Measurements from ENCODE around the gene GCNT2.

GCNT2 gene

GRCh38 chr6:10535193-10535592 is 14.0 kb downstream of the GCNT2 start:
- Histone ChIP-seq H3K9me3 (ENCODE audit: insufficient read depth, low read length) (no peaks in the 10 kb centered on the region), H3K4me1 (ENCODE audit: insufficient read depth, insufficient read length) (no peaks in the 10 kb centered on the region), H3K27me3 (ENCODE audit: insufficient read depth, insufficient read length) (no peaks in the 10 kb centered on the region), H3K36me3 (ENCODE audit: insufficient read depth, insufficient read length, low read length) (no peaks in the 10 kb centered on the region), H3K4me3 (ENCODE audit: insufficient read length, low read depth) (no peak overlapping the region), H3K9ac (ENCODE audit: insufficient read length, low read depth) (no peak overlapping the region)
- no peak for DNase-seq (ENCODE audit: low read depth, low spot score)
- no peak for TF ChIP-seq SUZ12 (IDR thresholded peaks at IDR 0.05; ENCODE audit: extremely low read depth, insufficient read depth, insufficient read length)
- TF ChIP-seq ZNF274 (IDR thresholded peaks at IDR 0.05; ENCODE audit: low read depth, low read length) = no peak
- TF ChIP-seq YY1 (IDR thresholded peaks at IDR 0.05; ENCODE audit: insufficient read depth, insufficient read length) = no peak

GRCh38 chr6:10537726-10538125 is 16.6 kb downstream of the GCNT2 start:
- Histone ChIP-seq H3K36me3 (ENCODE audit: insufficient read depth, insufficient read length, low read length) (no peaks in the 10 kb centered on the region), H3K9me3 (ENCODE audit: insufficient read depth, low read length) (no peaks in the 10 kb centered on the region), H3K9ac (ENCODE audit: insufficient read length, low read depth) (no peak overlapping the region), H3K27me3 (ENCODE audit: insufficient read depth, insufficient read length) (no peaks in the 10 kb centered on the region), H3K4me3 (ENCODE audit: insufficient read length, low read depth) (no peak overlapping the region), H3K4me1 (ENCODE audit: insufficient read depth, insufficient read length) (peaks cover 2% of the 10 kb centered on the region)
- DNase-seq (ENCODE audit: low read depth, low spot score) = no peak
- TF ChIP-seq YY1 (IDR thresholded peaks at IDR 0.05; ENCODE audit: insufficient read depth, insufficient read length) = no peak
- no peak for TF ChIP-seq ZNF274 (IDR thresholded peaks at IDR 0.05; ENCODE audit: low read depth, low read length)
- TF ChIP-seq SUZ12 (IDR thresholded peaks at IDR 0.05; ENCODE audit: extremely low read depth, insufficient read depth, insufficient read length) = no peak

GRCh38 chr6:10540073-10540746 is 19.1 kb downstream of the GCNT2 start:
- Histone ChIP-seq H3K27me3 (ENCODE audit: insufficient read depth, insufficient read length) (no peaks in the 10 kb centered on the region), H3K36me3 (ENCODE audit: insufficient read depth, insufficient read length, low read length) (no peaks in the 10 kb centered on the region), H3K9ac (ENCODE audit: insufficient read length, low read depth) (no peak overlapping the region), H3K4me1 (ENCODE audit: insufficient read depth, insufficient read length) (peaks cover 2% of the 10 kb centered on the region), H3K9me3 (ENCODE audit: insufficient read depth, low read length) (no peaks in the 10 kb centered on the region), H3K4me3 (ENCODE audit: insufficient read length, low read depth) (no peak overlapping the region)
- no peak for DNase-seq (ENCODE audit: low read depth, low spot score)
- no peak for TF ChIP-seq SUZ12 (IDR thresholded peaks at IDR 0.05; ENCODE audit: extremely low read depth, insufficient read depth, insufficient read length)
- TF ChIP-seq ZNF274 (IDR thresholded peaks at IDR 0.05; ENCODE audit: low read depth, low read length) = no peak
- TF ChIP-seq YY1 (IDR thresholded peaks at IDR 0.05; ENCODE audit: insufficient read depth, insufficient read length) = no peak

- Histone ChIP-seq H3K4me3 (ENCODE audit: insufficient read length, low read depth) (no peak overlapping the region), H3K36me3 (ENCODE audit: insufficient read depth, insufficient read length, low read length) (no peaks in the 10 kb centered on the region), H3K9ac (ENCODE audit: insufficient read length, low read depth) (no peak overlapping the region), H3K27me3 (ENCODE audit: insufficient read depth, insufficient read length) (no peaks in the 10 kb centered on the region), H3K9me3 (ENCODE audit: insufficient read depth, low read length) (no peaks in the 10 kb centered on the region), H3K4me1 (ENCODE audit: insufficient read depth, insufficient read length) (peaks cover 2% of the 10 kb centered on the region)
- no peak for TF ChIP-seq YY1 (IDR thresholded peaks at IDR 0.05; ENCODE audit: insufficient read depth, insufficient read length)
- DNase-seq (ENCODE audit: low read depth, low spot score) = no peak
Observed at GRCh38 chr6:10541591-10541990, 20.4 kb downstream of the GCNT2 start.

GRCh38 chr6:10542213-10542612 is 21.1 kb downstream of the GCNT2 start:
- Histone ChIP-seq H3K9ac (ENCODE audit: insufficient read length, low read depth) (no peak overlapping the region), H3K4me1 (ENCODE audit: insufficient read depth, insufficient read length) (peaks cover 2% of the 10 kb centered on the region), H3K4me3 (ENCODE audit: insufficient read length, low read depth) (no peak overlapping the region), H3K27me3 (ENCODE audit: insufficient read depth, insufficient read length) (no peaks in the 10 kb centered on the region), H3K36me3 (ENCODE audit: insufficient read depth, insufficient read length, low read length) (no peaks in the 10 kb centered on the region), H3K9me3 (ENCODE audit: insufficient read depth, low read length) (no peaks in the 10 kb centered on the region)
- TF ChIP-seq SUZ12 (IDR thresholded peaks at IDR 0.05; ENCODE audit: extremely low read depth, insufficient read depth, insufficient read length) (no peak), ZNF274 (IDR thresholded peaks at IDR 0.05; ENCODE audit: low read depth, low read length) (no peak), YY1 (IDR thresholded peaks at IDR 0.05; ENCODE audit: insufficient read depth, insufficient read length) (no peak)
- DNase-seq (ENCODE audit: low read depth, low spot score) = no peak

- no peaks in the 10 kb centered on the region for H3K9me3 ChIP-seq (ENCODE audit: insufficient read depth, low read length)
- no peaks in the 10 kb centered on the region for H3K27me3 ChIP-seq (ENCODE audit: insufficient read depth, insufficient read length)
- H3K9ac ChIP-seq (ENCODE audit: insufficient read length, low read depth) = no peak overlapping the region
- H3K36me3 ChIP-seq (ENCODE audit: insufficient read depth, insufficient read length, low read length) = no peaks in the 10 kb centered on the region
- H3K4me3 ChIP-seq (ENCODE audit: insufficient read length, low read depth) = no peak overlapping the region
- DNase-seq (ENCODE audit: low read depth, low spot score) = no peak
- H3K4me1 ChIP-seq (ENCODE audit: insufficient read depth, insufficient read length) = peaks cover 2% of the 10 kb centered on the region
- no peak for TF ChIP-seq YY1 (IDR thresholded peaks at IDR 0.05; ENCODE audit: insufficient read depth, insufficient read length)
- TF ChIP-seq SUZ12 (IDR thresholded peaks at IDR 0.05; ENCODE audit: extremely low read depth, insufficient read depth, insufficient read length) = no peak
- no peak for TF ChIP-seq ZNF274 (IDR thresholded peaks at IDR 0.05; ENCODE audit: low read depth, low read length)
Observed at GRCh38 chr6:10543488-10543887, 22.3 kb downstream of the GCNT2 start.

GRCh38 chr6:10545482-10545881 is 24.3 kb downstream of the GCNT2 start:
- DNase-seq (ENCODE audit: low read depth, low spot score) = no peak
- H3K4me1 ChIP-seq (ENCODE audit: insufficient read depth, insufficient read length) = peaks cover 2% of the 10 kb centered on the region
- no peaks in the 10 kb centered on the region for H3K27me3 ChIP-seq (ENCODE audit: insufficient read depth, insufficient read length)
- no peak overlapping the region for H3K9ac ChIP-seq (ENCODE audit: insufficient read length, low read depth)
- no peaks in the 10 kb centered on the region for H3K36me3 ChIP-seq (ENCODE audit: insufficient read depth, insufficient read length, low read length)
- TF ChIP-seq SUZ12 (IDR thresholded peaks at IDR 0.05; ENCODE audit: extremely low read depth, insufficient read depth, insufficient read length) (no peak), ZNF274 (IDR thresholded peaks at IDR 0.05; ENCODE audit: low read depth, low read length) (no peak), YY1 (IDR thresholded peaks at IDR 0.05; ENCODE audit: insufficient read depth, insufficient read length) (no peak)
- no peaks in the 10 kb centered on the region for H3K9me3 ChIP-seq (ENCODE audit: insufficient read depth, low read length)
- H3K4me3 ChIP-seq (ENCODE audit: insufficient read length, low read depth) = no peak overlapping the region
